ENCODE measurements around the gene ZNF362. TPM values are rescaled to one million over a fixed set of nuclear protein-coding genes. Genes with fewer than 3 reads are reported as not detected.
A peak's percentile ranks its signal among the peaks of the same experiment; 100 is the strongest.

Gene ZNF362
- total RNA-seq, 2 donors from 2014 or later, result 7.9 to 17.9 TPM

- ATAC-seq, result no peak
- H3K9me3 ChIP-seq, result no peaks in the 10 kb centered on the region
- H3K4me1 ChIP-seq, result no peaks in the 10 kb centered on the region
- H3K27me3 ChIP-seq, result no peaks in the 10 kb centered on the region
- intact Hi-C loops (cut with DNase I), result no loop called here
- DNase-seq, result peak in 1 of 4 donors; percentile 9
- H3K36me3 ChIP-seq (replicated peaks in 1 of 2; ENCODE audit: insufficient read depth in 1 of 2, low read depth in 2 of 2), result peaks cover 0 to 7% of the 10 kb centered on the region in 2 donors
- WGBS, 2 donors, result 93 to 96% methylated on average over 14 to 20 of the region's 29 CpGs
- no peak overlapping the region for H3K27ac ChIP-seq
- TF ChIP-seq CTCF (IDR thresholded peaks at IDR 0.05) (no peak), POLR2A (IDR thresholded peaks at IDR 0.05) (no peak)
- H3K4me3 ChIP-seq, result no peak overlapping the region
Observed at GRCh38 chr1:33280091-33280661, 23.9 kb downstream of the ZNF362 start.

GRCh38 chr1:33281554-33282303 is 25.4 kb downstream of the ZNF362 start:
- intact Hi-C loops (cut with DNase I), result no loop called here

GRCh38 chr1:33282791-33283190 is 26.5 kb downstream of the ZNF362 start:
- 84 to 85% methylated on average over 3 of the region's 3 CpGs for WGBS, 2 donors
- peaks cover 7% of the 10 kb centered on the region for H3K4me1 ChIP-seq
- ATAC-seq (no peak), DNase-seq (no peak)
- H3K36me3 ChIP-seq (replicated peaks in 1 of 2; ENCODE audit: insufficient read depth in 1 of 2, low read depth in 2 of 2), result peaks cover 0 to 7% of the 10 kb centered on the region in 2 donors
- no peak overlapping the region for H3K27ac ChIP-seq
- intact Hi-C loops (cut with DNase I), result no loop called here
- no peak overlapping the region for H3K4me3 ChIP-seq
- H3K9me3 ChIP-seq, result no peaks in the 10 kb centered on the region
- no peak for TF ChIP-seq CTCF (IDR thresholded peaks at IDR 0.05)
- TF ChIP-seq POLR2A (IDR thresholded peaks at IDR 0.05), result no peak
- no peaks in the 10 kb centered on the region for H3K27me3 ChIP-seq

More at GRCh38 chr1:33281554-33282303, 25.4 kb downstream of the ZNF362 start:
- peak in 1 of 4 donors; percentile 7 for DNase-seq
- no peak for ATAC-seq
- Histone ChIP-seq H3K27me3 (no peaks in the 10 kb centered on the region), H3K4me1 (no peaks in the 10 kb centered on the region), H3K9me3 (no peaks in the 10 kb centered on the region), H3K4me3 (no peak overlapping the region), H3K36me3 (replicated peaks in 1 of 2; ENCODE audit: insufficient read depth in 1 of 2, low read depth in 2 of 2) (peaks cover 0 to 7% of the 10 kb centered on the region in 2 donors), H3K27ac (no peak overlapping the region)
- TF ChIP-seq CTCF (IDR thresholded peaks at IDR 0.05), result no peak
- 92 to 93% methylated on average over 7 to 17 of the region's 17 CpGs for WGBS, 2 donors

- WGBS, 2 donors, result 60 to 63% methylated on average over 6 of the region's 6 CpGs
- peak in 1 of 4 donors; percentile 11 for DNase-seq
- Histone ChIP-seq H3K27ac (peak overlapping the region in 1 of 4 donors; percentile 24), H3K4me1 (peaks cover 7% of the 10 kb centered on the region), H3K36me3 (replicated peaks in 1 of 2; ENCODE audit: insufficient read depth in 1 of 2, low read depth in 2 of 2) (peaks cover 0 to 7% of the 10 kb centered on the region in 2 donors), H3K9me3 (no peaks in the 10 kb centered on the region), H3K4me3 (no peak overlapping the region), H3K27me3 (no peaks in the 10 kb centered on the region)
- TF ChIP-seq POLR2A (IDR thresholded peaks at IDR 0.05) (no peak), CTCF (IDR thresholded peaks at IDR 0.05) (no peak)
- no peak for ATAC-seq
- intact Hi-C loops (cut with DNase I), result no loop called here
Observed at GRCh38 chr1:33284049-33284448, 27.8 kb downstream of the ZNF362 start.
